SK-N-SH (cell line): Measurements from ENCODE around the gene SIT1. TPM values are rescaled to one million over a fixed set of nuclear protein-coding genes. Genes with fewer than 3 reads are reported as not detected.

Experiments used
- CTCF ChIA-PET: fragments of 300-600, 350-600 bp; formaldehyde crosslinking; extraction: SDS; loops from one replicate; lab custom pipeline; 2021; lab: Yijun Ruan, JAX
- POLR2A ChIA-PET: fragments of 350-600 bp; sonication (Branson Sonifier 250); formaldehyde crosslinking; extraction: SDS; loops from one replicate; lab custom pipeline; 2020; ENCODE audit warnings: antibody characterized with exemption, inconsistent platforms; lab: Yijun Ruan, JAX
- DNase-seq: peaks from one replicate; pipeline ENCODE4 v3.0.0; 2012
- H2AFZ ChIP-seq: fragments of 200-600 bp; sonication (generic); 2 replicates; pipeline ENCODE4 v1.8.1; 2016; ENCODE audit warnings: antibody characterized with exemption, mild to moderate bottlenecking, low read depth
- H3F3A ChIP-seq: fragments of 200-600 bp; sonication (generic); replicated peaks from 2 replicates; pipeline ENCODE3; 2016; ENCODE audit warnings: antibody characterized with exemption, mild to moderate bottlenecking; ENCODE audit not compliant: insufficient read depth
- H3K27ac ChIP-seq, 2 experiments: fragments of 200-500 bp in 1 of 2; fragments of 200-600 bp in 1 of 2; sonication (Bioruptor generic) in 1 of 2; sonication (generic), shearing (Covaris generic) in 1 of 2; 2 replicates each; pipeline versions ENCODE4 v1.5.1 to v1.6.1; 2014 to 2016; ENCODE audit warnings: low read depth in 2 of 2, inconsistent platforms in 1 of 2, low read length in 1 of 2, mild to moderate bottlenecking in 1 of 2, mixed read lengths in 1 of 2
- H3K27me3 ChIP-seq: fragments of 200-600 bp; sonication (generic), shearing (Covaris generic); 2 replicates; pipeline ENCODE4 v1.6.1; 2016; ENCODE audit warnings: mixed run types; ENCODE audit not compliant: insufficient read depth
- H3K36me3 ChIP-seq, 2 experiments: fragments of 200-500 bp in 1 of 2; fragments of 200-600 bp in 1 of 2; sonication (Bioruptor generic) in 1 of 2; sonication (generic) in 1 of 2; replicated peaks in 1 of 2; 2 replicates each; pipeline versions ENCODE3 to v1.5.1; 2014 to 2016; ENCODE audit warnings: low read length in 1 of 2, mild to moderate bottlenecking in 1 of 2; ENCODE audit not compliant: insufficient read depth in 2 of 2, control insufficient read depth in 1 of 2
- H3K4me1 ChIP-seq, 2 experiments: fragments of 200-500 bp in 1 of 2; fragments of 200-600 bp in 1 of 2; sonication (Bioruptor generic) in 1 of 2; sonication (generic), shearing (Covaris generic) in 1 of 2; 2 replicates each; pipeline versions ENCODE4 v1.5.1 to v1.6.1; 2014 to 2016; ENCODE audit warnings: low read depth in 1 of 2, low read length in 1 of 2, mixed run types in 1 of 2; ENCODE audit not compliant: insufficient read depth in 2 of 2, control insufficient read depth in 1 of 2
- H3K4me2 ChIP-seq: fragments of 200-600 bp; sonication (generic), shearing (Covaris generic); 2 replicates; pipeline ENCODE4 v1.6.1; 2017; ENCODE audit warnings: mixed run types
- H3K4me3 ChIP-seq, 2 experiments: fragments of 200-500 bp in 1 of 2; fragments of 200-600 bp in 1 of 2; sonication (Bioruptor generic) in 1 of 2; sonication (generic), shearing (Covaris generic) in 1 of 2; 2 replicates each; pipeline versions ENCODE4 v1.5.1 to v1.8.1; 2014 to 2016; ENCODE audit warnings: low read depth in 2 of 2, inconsistent platforms in 1 of 2, low read length in 1 of 2, mild to moderate bottlenecking in 1 of 2, mixed read lengths in 1 of 2, moderate library complexity in 1 of 2
- H3K79me2 ChIP-seq: fragments of 200-600 bp; sonication (generic); 2 replicates; pipeline ENCODE4 v1.8.1; 2017; ENCODE audit warnings: mild to moderate bottlenecking; ENCODE audit not compliant: insufficient read depth
- H3K9ac ChIP-seq: fragments of 200-600 bp; sonication (generic); 2 replicates; pipeline ENCODE4 v1.6.1; 2017; ENCODE audit warnings: mixed run types
- H3K9me2 ChIP-seq: fragments of 200-600 bp; sonication (generic); 2 replicates; pipeline ENCODE4 v1.6.1; 2017; ENCODE audit warnings: mixed run types
- H3K9me3 ChIP-seq: fragments of 200-600 bp; sonication (generic); 2 replicates; pipeline ENCODE4 v1.6.1; 2017; ENCODE audit warnings: mixed run types, mild to moderate bottlenecking, moderate library complexity
- H4K20me1 ChIP-seq: fragments of 200-600 bp; sonication (generic); 2 replicates; pipeline ENCODE4 v1.6.1; 2017; ENCODE audit warnings: mild to moderate bottlenecking, mixed run types; ENCODE audit not compliant: insufficient read depth
- CHD2 ChIP-seq: fragments of 150-350 bp; IDR thresholded peaks from 2 replicates; pipeline ENCODE4 v1.6.1; 2018; ENCODE audit warnings: low read length; ENCODE audit not compliant: partially characterized antibody
- EZH2phosphoT487 ChIP-seq: fragments of 200-600 bp; sonication (generic); IDR thresholded peaks from 2 replicates; pipeline ENCODE4 v1.6.1; 2017; ENCODE audit warnings: low read depth, mixed run types, mild to moderate bottlenecking, antibody characterized with exemption, moderate library complexity, borderline replicate concordance
- FOSL2 ChIP-seq: IDR thresholded peaks from 2 replicates; pipeline ENCODE4 v1.4.0; 2012; ENCODE audit warnings: low read depth, mild to moderate bottlenecking, moderate library complexity, borderline replicate concordance
- FOXJ3 ChIP-seq: sonication (generic); formaldehyde crosslinking; IDR thresholded peaks from 2 replicates; pipeline ENCODE4 v1.5.1; 2020; ENCODE audit warnings: mild to moderate bottlenecking, missing genetic modification reagents
- IRF3 ChIP-seq: fragments of 150-350 bp; IDR thresholded peaks from 2 replicates; pipeline ENCODE4 v1.6.1; 2016; ENCODE audit warnings: mild to moderate bottlenecking, low read depth, low read length
- JUND ChIP-seq: IDR thresholded peaks from 2 replicates; pipeline ENCODE4 v1.4.0; 2012
- MEF2A ChIP-seq: IDR thresholded peaks from 2 replicates; pipeline ENCODE4 v1.4.0; 2012; ENCODE audit warnings: low read depth, borderline replicate concordance
- MXI1 ChIP-seq: IDR thresholded peaks from 2 replicates; pipeline ENCODE4 v1.6.1; 2012; ENCODE audit warnings: mild to moderate bottlenecking, low read depth, low read length, improper control_type of control experiment
- NRF1 ChIP-seq: IDR thresholded peaks from 2 replicates; pipeline ENCODE4 v1.6.1; 2012; ENCODE audit warnings: low read depth, mild to moderate bottlenecking, low read length
- RAD21 ChIP-seq: IDR thresholded peaks from 2 replicates; pipeline ENCODE4 v1.6.1; 2012; ENCODE audit warnings: mild to moderate bottlenecking, low read length
- RCOR1 ChIP-seq: fragments of 150-350 bp; IDR thresholded peaks from 2 replicates; pipeline ENCODE4 v1.6.1; 2017; ENCODE audit warnings: antibody characterized with exemption, low read length
- SIN3A ChIP-seq: IDR thresholded peaks from 2 replicates; pipeline ENCODE4 v1.6.1; 2012; ENCODE audit warnings: low read depth, mild to moderate bottlenecking, low read length, moderate library complexity, borderline replicate concordance
- SMC3 ChIP-seq: IDR thresholded peaks from 2 replicates; pipeline ENCODE4 v1.6.1; 2012; ENCODE audit warnings: low read depth, low read length, improper control_type of control experiment
- TAF1 ChIP-seq: IDR thresholded peaks from 2 replicates; pipeline ENCODE4 v1.6.1; 2012; ENCODE audit warnings: low read depth, mild to moderate bottlenecking, low read length, moderate library complexity, borderline replicate concordance
- YY1 ChIP-seq: IDR thresholded peaks from 2 replicates; pipeline ENCODE4 v1.4.0; 2012; ENCODE audit warnings: low read depth, mild to moderate bottlenecking
- WGBS: methylation state at CpG from one replicate; pipeline ENCODE4 v1.1.6; 2017; ENCODE audit warnings: low lambda C conversion rate; 5-methylcytosine and 5-hydroxymethylcytosine counted together
- polyA plus RNA-seq, 3 experiments: library from polyadenylated mRNA; depleted of rRNA; stranded (reverse); fragments of >200 nt; gene quantifications; 2 replicates each; pipeline ENCODE4 v1.2.3, GENCODE V29; 2012
- TF ChIP-seq, protein P1 (sequence below): fragments of 150-350 bp; IDR thresholded peaks from 2 replicates; pipeline ENCODE4 v1.6.1; 2017; ENCODE audit warnings: antibody characterized with exemption, low read length, low read depth, borderline replicate concordance
- TF ChIP-seq, protein P2 (sequence below): fragments of 200-600 bp; sonication (generic); IDR thresholded peaks from 2 replicates; pipeline ENCODE4 v1.6.1; 2017; ENCODE audit warnings: antibody characterized with exemption, mild to moderate bottlenecking, moderate library complexity
- TF ChIP-seq, protein P3 (sequence below): IDR thresholded peaks from 2 replicates; pipeline ENCODE4 v1.4.0; 2012; ENCODE audit warnings: low read depth, borderline replicate concordance

SIT1 gene
- polyA plus RNA-seq, 1 of the 3 experiments (the other 2 are of a cell fraction) = not detected

GRCh38 chr9:35656348-35656747 is 5.6 kb upstream of the SIT1 start:
- Histone ChIP-seq H3K4me3 (no peak overlapping the region), H3K9me3 (no peaks in the 10 kb centered on the region), H4K20me1 (no peaks in the 10 kb centered on the region), H3K36me3 (peaks cover 0 to 5% of the 10 kb centered on the region in 2 experiments), H3K27ac (no peak overlapping the region), H3K4me1 (peaks cover 0 to 12% of the 10 kb centered on the region in 2 experiments; a peak in 1 of 4 replicates), H3K27me3 (no peaks in the 10 kb centered on the region), H3K9ac (no peak overlapping the region), H2AFZ (no peak overlapping the region), H3F3A (peaks cover 11% of the 10 kb centered on the region), H3K79me2 (peaks cover 22% of the 10 kb centered on the region), H3K4me2 (no peak overlapping the region), H3K9me2 (no peaks in the 10 kb centered on the region)
- TF ChIP-seq NRF1 (no peak), MXI1 (no peak), CHD2 (no peak)
- ChIA-PET POLR2A (interaction anchor here (3.8 kb wide), 1 partner anchor 9 kb away, joined by 20 read pairs; no protein-coding TSS in a partner anchor), CTCF (interaction anchor here (0.7 to 6.0 kb wide), 12 partner anchors 9 to 133 kb away, joined by 3 to 86 read pairs (median 6); partner anchors contain the start of genes CD72, CREB3 and TLN1)
- DNase-seq = no peak
- 87% methylated on average over 17 of the region's 17 CpGs for WGBS

DNA sequence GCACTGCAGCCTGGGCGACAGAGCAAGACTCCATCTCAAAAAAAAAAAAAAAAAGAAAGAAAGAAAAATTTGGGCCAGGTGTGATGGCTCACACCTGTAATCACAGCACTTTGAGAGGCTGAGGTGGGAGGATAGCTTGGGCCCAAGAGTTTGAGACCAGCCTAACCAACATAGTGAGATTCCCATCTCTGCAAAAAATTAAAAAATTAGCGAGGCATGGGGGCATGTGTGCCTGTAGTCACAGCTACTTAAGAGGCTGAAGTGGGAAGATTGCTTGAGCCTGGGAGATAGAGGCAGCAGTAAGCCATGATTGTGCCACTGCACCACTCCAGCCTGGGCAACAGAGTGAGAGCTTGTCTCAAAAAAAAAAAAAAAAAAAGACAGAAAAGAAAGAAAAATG is 2.9 kb upstream of the SIT1 start:
- no peaks in the 10 kb centered on the region for H3K9me3 ChIP-seq
- H2AFZ ChIP-seq = no peak overlapping the region
- WGBS = 100% methylated on average over 2 of the region's 2 CpGs
- no peak for DNase-seq
- CTCF ChIA-PET = no interaction called here
- H3K9ac ChIP-seq = no peak overlapping the region
- H3F3A ChIP-seq = peaks cover 5% of the 10 kb centered on the region
- peaks cover 1% of the 10 kb centered on the region; the same call in 1 of the 2 replicates for H3K79me2 ChIP-seq
- TF ChIP-seq NRF1 = no peak
- TF ChIP-seq MEF2A = no peak
- no peak for TF ChIP-seq YY1
- no peak for TF ChIP-seq TAF1
- TF ChIP-seq, protein P1, sequence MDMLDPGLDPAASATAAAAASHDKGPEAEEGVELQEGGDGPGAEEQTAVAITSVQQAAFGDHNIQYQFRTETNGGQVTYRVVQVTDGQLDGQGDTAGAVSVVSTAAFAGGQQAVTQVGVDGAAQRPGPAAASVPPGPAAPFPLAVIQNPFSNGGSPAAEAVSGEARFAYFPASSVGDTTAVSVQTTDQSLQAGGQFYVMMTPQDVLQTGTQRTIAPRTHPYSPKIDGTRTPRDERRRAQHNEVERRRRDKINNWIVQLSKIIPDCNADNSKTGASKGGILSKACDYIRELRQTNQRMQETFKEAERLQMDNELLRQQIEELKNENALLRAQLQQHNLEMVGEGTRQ = no peak
- no peak for TF ChIP-seq FOXJ3 (CRISPR knock-in tag)
- no peak for TF ChIP-seq JUND
- no peak for TF ChIP-seq IRF3
- no peak for TF ChIP-seq FOSL2
- TF ChIP-seq SIN3A = no peak
- TF ChIP-seq, protein P2, sequence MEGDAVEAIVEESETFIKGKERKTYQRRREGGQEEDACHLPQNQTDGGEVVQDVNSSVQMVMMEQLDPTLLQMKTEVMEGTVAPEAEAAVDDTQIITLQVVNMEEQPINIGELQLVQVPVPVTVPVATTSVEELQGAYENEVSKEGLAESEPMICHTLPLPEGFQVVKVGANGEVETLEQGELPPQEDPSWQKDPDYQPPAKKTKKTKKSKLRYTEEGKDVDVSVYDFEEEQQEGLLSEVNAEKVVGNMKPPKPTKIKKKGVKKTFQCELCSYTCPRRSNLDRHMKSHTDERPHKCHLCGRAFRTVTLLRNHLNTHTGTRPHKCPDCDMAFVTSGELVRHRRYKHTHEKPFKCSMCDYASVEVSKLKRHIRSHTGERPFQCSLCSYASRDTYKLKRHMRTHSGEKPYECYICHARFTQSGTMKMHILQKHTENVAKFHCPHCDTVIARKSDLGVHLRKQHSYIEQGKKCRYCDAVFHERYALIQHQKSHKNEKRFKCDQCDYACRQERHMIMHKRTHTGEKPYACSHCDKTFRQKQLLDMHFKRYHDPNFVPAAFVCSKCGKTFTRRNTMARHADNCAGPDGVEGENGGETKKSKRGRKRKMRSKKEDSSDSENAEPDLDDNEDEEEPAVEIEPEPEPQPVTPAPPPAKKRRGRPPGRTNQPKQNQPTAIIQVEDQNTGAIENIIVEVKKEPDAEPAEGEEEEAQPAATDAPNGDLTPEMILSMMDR = no peak
- TF ChIP-seq SMC3 = no peak
- no peak for TF ChIP-seq RCOR1
- no peak for TF ChIP-seq RAD21
- TF ChIP-seq, protein P3, sequence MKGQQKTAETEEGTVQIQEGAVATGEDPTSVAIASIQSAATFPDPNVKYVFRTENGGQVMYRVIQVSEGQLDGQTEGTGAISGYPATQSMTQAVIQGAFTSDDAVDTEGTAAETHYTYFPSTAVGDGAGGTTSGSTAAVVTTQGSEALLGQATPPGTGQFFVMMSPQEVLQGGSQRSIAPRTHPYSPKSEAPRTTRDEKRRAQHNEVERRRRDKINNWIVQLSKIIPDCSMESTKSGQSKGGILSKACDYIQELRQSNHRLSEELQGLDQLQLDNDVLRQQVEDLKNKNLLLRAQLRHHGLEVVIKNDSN = no peak
- TF ChIP-seq EZH2phosphoT487 = no peak
- H3K27ac ChIP-seq = no peak overlapping the region
- H3K4me3 ChIP-seq = no peak overlapping the region
- peaks cover 0 to 6% of the 10 kb centered on the region in 2 experiments; a peak in 2 of 4 replicates for H3K4me1 ChIP-seq
- H3K4me2 ChIP-seq = no peak overlapping the region
- no peaks in the 10 kb centered on the region for H3K9me2 ChIP-seq
- POLR2A ChIA-PET = interaction anchor here (0.7 kb wide), 1 partner anchor 11 kb away, joined by 4 read pairs; no protein-coding TSS in a partner anchor
- H4K20me1 ChIP-seq = no peaks in the 10 kb centered on the region
- no peaks in the 10 kb centered on the region for H3K27me3 ChIP-seq
- no peaks in the 10 kb centered on the region for H3K36me3 ChIP-seq
